ENCODE results near the gene CLCN5.

CLCN5 gene

DNA sequence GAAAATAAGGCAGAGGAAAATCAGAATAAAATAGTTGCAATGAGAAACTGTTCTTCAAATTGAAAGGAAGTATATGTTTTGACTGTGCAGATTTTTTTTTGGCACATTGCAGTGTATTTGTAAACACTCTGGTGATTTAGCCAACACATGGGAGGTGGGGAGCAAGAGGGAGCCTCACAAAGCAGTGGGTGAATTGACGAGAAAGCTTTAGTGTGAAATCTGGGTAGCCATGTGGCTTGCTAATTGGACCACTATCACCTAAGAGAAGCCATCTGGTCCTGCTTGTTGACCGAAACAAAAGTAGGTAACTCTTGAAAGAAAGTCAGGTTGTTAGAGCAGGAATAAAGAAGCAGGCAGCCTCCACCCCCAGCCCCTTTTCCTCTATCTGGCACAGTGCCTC, 10.4 kb downstream of the CLCN5 start:
- no peak overlapping the region for H3K4me3 ChIP-seq (ENCODE audit: control insufficient read depth in 1 of 7, extremely low read depth in 1 of 7, insufficient read depth in 4 of 7, low read depth in 2 of 7, low read length in 6 of 7)
- peaks cover 0 to 3% (median 0%) of the 10 kb centered on the region in 5 experiments for H3K27me3 ChIP-seq (replicated peaks in 2 of 5; ENCODE audit: control insufficient read depth in 4 of 5, insufficient read depth in 5 of 5, low read length in 4 of 5)
- POLR2A ChIA-PET: no interaction called here
- no peak for DNase-seq
- H3K4me1 ChIP-seq (ENCODE audit: control extremely low read depth in 1 of 4, control insufficient read depth in 4 of 4, insufficient read depth in 4 of 4, low read length in 3 of 4): peaks cover 0 to 3% (median 0%) of the 10 kb centered on the region in 4 experiments
- H3K36me3 ChIP-seq (ENCODE audit: control insufficient read depth in 4 of 4, insufficient read depth in 4 of 4, low read length in 3 of 4): no peaks in the 10 kb centered on the region
- H3K9me3 ChIP-seq (ENCODE audit: control extremely low read depth in 1 of 5, control insufficient read depth in 4 of 5, insufficient read depth in 2 of 5, low read depth in 1 of 5, low read length in 4 of 5): no peaks in the 10 kb centered on the region
- CTCF ChIA-PET: no interaction called here
- WGBS (ENCODE audit: insufficient coverage): 80% methylated on average over 1 of the region's 2 CpGs
- no peak overlapping the region for H3K27ac ChIP-seq (ENCODE audit: insufficient read depth in 1 of 2, low read depth in 1 of 2, low read length in 2 of 2, poor library complexity in 1 of 2, severe bottlenecking in 2 of 2)

DNA sequence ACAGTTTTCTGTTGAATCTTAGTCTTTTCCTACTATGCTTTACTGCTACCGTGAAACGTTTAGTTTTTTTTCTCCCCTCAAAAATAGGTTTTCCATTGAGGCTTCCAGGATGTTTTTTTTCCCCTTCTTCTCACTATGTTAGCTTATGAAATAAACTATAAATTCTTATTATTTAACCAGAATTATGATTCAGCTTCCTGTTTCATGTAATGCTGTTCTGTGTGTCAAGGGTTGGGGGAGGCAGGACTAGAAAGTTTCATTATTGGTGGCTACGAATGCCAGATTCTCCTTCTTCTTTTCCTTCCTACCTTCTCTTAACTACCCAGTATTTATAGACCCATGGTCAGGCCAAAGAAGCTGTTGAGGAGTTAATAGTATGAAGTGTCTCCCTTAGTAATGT, 11.8 kb downstream of the CLCN5 start:
- Histone ChIP-seq H3K9me3 (ENCODE audit: control extremely low read depth in 1 of 5, control insufficient read depth in 4 of 5, insufficient read depth in 2 of 5, low read depth in 1 of 5, low read length in 4 of 5) (no peaks in the 10 kb centered on the region), H3K27me3 (replicated peaks in 2 of 5; ENCODE audit: control insufficient read depth in 4 of 5, insufficient read depth in 5 of 5, low read length in 4 of 5) (peaks cover 0 to 3% (median 0%) of the 10 kb centered on the region in 5 experiments), H3K4me1 (ENCODE audit: control extremely low read depth in 1 of 4, control insufficient read depth in 4 of 4, insufficient read depth in 4 of 4, low read length in 3 of 4) (peaks cover 0 to 3% (median 0%) of the 10 kb centered on the region in 4 experiments), H3K4me3 (ENCODE audit: control insufficient read depth in 1 of 7, extremely low read depth in 1 of 7, insufficient read depth in 4 of 7, low read depth in 2 of 7, low read length in 6 of 7) (no peak overlapping the region), H3K36me3 (ENCODE audit: control insufficient read depth in 4 of 4, insufficient read depth in 4 of 4, low read length in 3 of 4) (no peaks in the 10 kb centered on the region), H3K27ac (ENCODE audit: insufficient read depth in 1 of 2, low read depth in 1 of 2, low read length in 2 of 2, poor library complexity in 1 of 2, severe bottlenecking in 2 of 2) (no peak overlapping the region)
- peak in 2 of 3 donors; percentile 18 to 31 for DNase-seq
- ChIA-PET CTCF (interaction anchor here (1.3 to 1.5 kb wide), 2 partner anchors 13 to 15 kb away, joined by 3 to 5 read pairs; no protein-coding TSS in a partner anchor), POLR2A (no interaction called here)
- no CpG with 5 or more reads among the region's 3 CpGs for WGBS (ENCODE audit: insufficient coverage)

DNA sequence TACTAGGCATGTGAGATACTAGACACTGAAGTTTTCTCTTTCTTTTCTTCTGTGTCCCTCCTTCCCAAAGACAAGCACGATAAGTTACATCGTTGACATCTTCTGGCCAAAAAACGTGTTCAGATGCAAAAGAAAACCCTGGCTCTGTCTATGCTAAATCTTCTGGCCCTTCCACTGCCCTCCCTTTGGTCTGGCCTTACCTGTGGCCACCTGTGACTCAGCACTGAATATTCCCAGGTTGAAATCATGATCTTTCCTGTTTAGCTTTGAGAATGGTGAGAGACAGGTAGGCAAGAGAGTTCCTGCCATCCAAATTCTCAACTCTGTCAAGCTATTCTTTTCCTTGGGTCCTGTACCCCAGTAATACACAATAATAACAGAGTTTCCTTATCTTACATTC, 12.3 kb downstream of the CLCN5 start:
- no peaks in the 10 kb centered on the region for H3K36me3 ChIP-seq (ENCODE audit: control insufficient read depth in 4 of 4, insufficient read depth in 4 of 4, low read length in 3 of 4)
- no peaks in the 10 kb centered on the region for H3K9me3 ChIP-seq (ENCODE audit: control extremely low read depth in 1 of 5, control insufficient read depth in 4 of 5, insufficient read depth in 2 of 5, low read depth in 1 of 5, low read length in 4 of 5)
- no peak for DNase-seq
- peaks cover 0 to 3% (median 0%) of the 10 kb centered on the region in 5 experiments for H3K27me3 ChIP-seq (replicated peaks in 2 of 5; ENCODE audit: control insufficient read depth in 4 of 5, insufficient read depth in 5 of 5, low read length in 4 of 5)
- no peak overlapping the region for H3K4me3 ChIP-seq (ENCODE audit: control insufficient read depth in 1 of 7, extremely low read depth in 1 of 7, insufficient read depth in 4 of 7, low read depth in 2 of 7, low read length in 6 of 7)
- ChIA-PET POLR2A (no interaction called here), CTCF (interaction anchor here (1.3 to 1.5 kb wide), 2 partner anchors 14 to 15 kb away, joined by 3 to 5 read pairs; no protein-coding TSS in a partner anchor)
- peaks cover 0 to 3% (median 0%) of the 10 kb centered on the region in 4 experiments for H3K4me1 ChIP-seq (ENCODE audit: control extremely low read depth in 1 of 4, control insufficient read depth in 4 of 4, insufficient read depth in 4 of 4, low read length in 3 of 4)
- H3K27ac ChIP-seq (ENCODE audit: insufficient read depth in 1 of 2, low read depth in 1 of 2, low read length in 2 of 2, poor library complexity in 1 of 2, severe bottlenecking in 2 of 2): no peak overlapping the region
- WGBS (ENCODE audit: insufficient coverage): 79% methylated on average over 3 of the region's 3 CpGs

DNA sequence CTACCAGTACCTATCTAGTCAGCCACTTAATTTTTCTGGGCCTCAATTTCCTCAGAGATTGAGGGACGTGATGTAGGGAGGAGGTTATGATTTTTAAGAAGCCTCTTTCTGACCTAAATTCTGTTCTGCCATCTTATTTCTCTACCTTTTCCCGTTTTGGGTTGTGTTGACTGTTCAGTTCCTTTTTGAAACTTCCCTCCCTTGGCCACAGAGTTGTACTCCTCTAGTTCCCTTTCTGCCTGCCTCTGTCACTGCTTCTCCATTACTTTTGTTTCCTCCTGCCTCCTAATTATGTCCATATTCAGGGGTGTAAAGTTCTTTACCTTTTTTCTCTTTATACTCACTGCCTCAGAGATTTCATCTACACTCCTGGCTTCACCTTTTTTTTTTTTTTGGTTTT, 25.4 kb downstream of the CLCN5 start:
- Histone ChIP-seq H3K36me3 (ENCODE audit: control insufficient read depth in 4 of 4, insufficient read depth in 4 of 4, low read length in 3 of 4) (no peaks in the 10 kb centered on the region), H3K4me1 (ENCODE audit: control extremely low read depth in 1 of 4, control insufficient read depth in 4 of 4, insufficient read depth in 4 of 4, low read length in 3 of 4) (no peaks in the 10 kb centered on the region), H3K27me3 (replicated peaks in 2 of 5; ENCODE audit: control insufficient read depth in 4 of 5, insufficient read depth in 5 of 5, low read length in 4 of 5) (no peaks in the 10 kb centered on the region), H3K4me3 (ENCODE audit: control insufficient read depth in 1 of 7, extremely low read depth in 1 of 7, insufficient read depth in 4 of 7, low read depth in 2 of 7, low read length in 6 of 7) (no peak overlapping the region), H3K9me3 (ENCODE audit: control extremely low read depth in 1 of 5, control insufficient read depth in 4 of 5, insufficient read depth in 2 of 5, low read depth in 1 of 5, low read length in 4 of 5) (no peaks in the 10 kb centered on the region), H3K27ac (ENCODE audit: insufficient read depth in 1 of 2, low read depth in 1 of 2, low read length in 2 of 2, poor library complexity in 1 of 2, severe bottlenecking in 2 of 2) (no peak overlapping the region)
- 0% methylated on average over 1 of the region's 2 CpGs for WGBS (ENCODE audit: insufficient coverage)
- ChIA-PET POLR2A (interaction anchor here (0.6 kb wide), 1 partner anchor 26 kb away, joined by 3 read pairs; no protein-coding TSS in a partner anchor), CTCF (no interaction called here)
- peak in 1 of 3 donors; percentile 13 for DNase-seq

DNA sequence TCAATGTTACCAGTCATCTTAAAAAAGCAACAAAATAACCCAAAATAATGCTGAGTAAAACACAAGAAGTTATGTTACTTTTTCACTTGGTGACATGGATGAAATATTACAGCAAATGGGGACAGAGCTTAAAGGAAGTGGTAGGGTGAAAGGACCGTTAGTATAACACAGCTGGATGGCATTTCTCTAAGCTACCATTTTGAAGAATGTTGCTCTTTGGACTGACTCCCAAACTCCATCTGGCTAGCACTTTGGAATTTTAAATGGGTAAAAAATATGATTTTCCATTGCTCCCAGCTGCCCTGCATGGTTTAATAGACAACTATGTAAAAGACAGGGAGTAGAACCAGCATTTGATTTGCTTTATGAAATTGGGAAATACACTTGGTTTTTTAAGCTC, 27.6 kb downstream of the CLCN5 start:
- H3K4me1 ChIP-seq (ENCODE audit: control extremely low read depth in 1 of 4, control insufficient read depth in 4 of 4, insufficient read depth in 4 of 4, low read length in 3 of 4): no peaks in the 10 kb centered on the region
- H3K36me3 ChIP-seq (ENCODE audit: control insufficient read depth in 4 of 4, insufficient read depth in 4 of 4, low read length in 3 of 4): no peaks in the 10 kb centered on the region
- WGBS (ENCODE audit: insufficient coverage): no CpG with 5 or more reads among the region's 1 CpG
- H3K27ac ChIP-seq (ENCODE audit: insufficient read depth in 1 of 2, low read depth in 1 of 2, low read length in 2 of 2, poor library complexity in 1 of 2, severe bottlenecking in 2 of 2): no peak overlapping the region
- H3K9me3 ChIP-seq (ENCODE audit: control extremely low read depth in 1 of 5, control insufficient read depth in 4 of 5, insufficient read depth in 2 of 5, low read depth in 1 of 5, low read length in 4 of 5): no peaks in the 10 kb centered on the region
- no peaks in the 10 kb centered on the region for H3K27me3 ChIP-seq (replicated peaks in 2 of 5; ENCODE audit: control insufficient read depth in 4 of 5, insufficient read depth in 5 of 5, low read length in 4 of 5)
- DNase-seq: no peak
- ChIA-PET CTCF (no interaction called here), POLR2A (no interaction called here)
- H3K4me3 ChIP-seq (ENCODE audit: control insufficient read depth in 1 of 7, extremely low read depth in 1 of 7, insufficient read depth in 4 of 7, low read depth in 2 of 7, low read length in 6 of 7): no peak overlapping the region

DNA sequence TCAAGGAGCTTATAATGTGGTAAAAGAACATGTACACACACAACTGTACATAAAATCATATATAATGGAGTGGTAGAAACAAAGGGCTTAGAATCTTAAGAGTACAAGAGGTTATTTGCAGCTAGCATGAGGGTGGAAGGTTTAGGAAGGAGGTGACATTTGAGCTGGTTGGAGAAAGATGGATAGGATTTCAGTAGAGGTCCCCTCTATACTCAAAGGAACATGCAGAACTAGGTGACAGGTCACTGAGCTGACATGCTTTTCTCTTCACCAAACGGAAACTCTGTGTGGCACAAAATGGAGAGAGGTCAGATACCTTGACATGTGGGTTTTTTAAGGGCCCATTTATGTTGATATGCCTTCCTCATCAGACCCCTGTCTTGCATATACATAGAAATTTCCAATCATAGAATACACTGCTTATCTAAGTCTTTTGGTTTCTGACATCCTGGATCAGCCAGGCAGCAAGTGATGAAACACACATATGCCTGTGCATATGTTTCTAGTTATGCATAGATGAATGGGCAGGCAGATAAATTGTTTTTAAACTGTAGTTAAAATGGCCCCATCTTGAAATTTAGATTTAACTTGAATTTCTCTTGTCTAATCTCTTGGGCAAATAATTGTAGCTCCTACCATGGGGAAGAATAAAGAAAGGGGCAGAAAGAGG, 29.3 kb downstream of the CLCN5 start:
- POLR2A ChIA-PET: no interaction called here
- WGBS (ENCODE audit: insufficient coverage): no CpG with 5 or more reads among the region's 1 CpG
- no peaks in the 10 kb centered on the region for H3K27me3 ChIP-seq (replicated peaks in 2 of 5; ENCODE audit: control insufficient read depth in 4 of 5, insufficient read depth in 5 of 5, low read length in 4 of 5)
- H3K4me3 ChIP-seq (ENCODE audit: control insufficient read depth in 1 of 7, extremely low read depth in 1 of 7, insufficient read depth in 4 of 7, low read depth in 2 of 7, low read length in 6 of 7): no peak overlapping the region
- CTCF ChIA-PET: no interaction called here
- H3K9me3 ChIP-seq (ENCODE audit: control extremely low read depth in 1 of 5, control insufficient read depth in 4 of 5, insufficient read depth in 2 of 5, low read depth in 1 of 5, low read length in 4 of 5): no peaks in the 10 kb centered on the region
- no peaks in the 10 kb centered on the region for H3K4me1 ChIP-seq (ENCODE audit: control extremely low read depth in 1 of 4, control insufficient read depth in 4 of 4, insufficient read depth in 4 of 4, low read length in 3 of 4)
- no peaks in the 10 kb centered on the region for H3K36me3 ChIP-seq (ENCODE audit: control insufficient read depth in 4 of 4, insufficient read depth in 4 of 4, low read length in 3 of 4)
- H3K27ac ChIP-seq (ENCODE audit: insufficient read depth in 1 of 2, low read depth in 1 of 2, low read length in 2 of 2, poor library complexity in 1 of 2, severe bottlenecking in 2 of 2): no peak overlapping the region
- DNase-seq: no peak

DNA sequence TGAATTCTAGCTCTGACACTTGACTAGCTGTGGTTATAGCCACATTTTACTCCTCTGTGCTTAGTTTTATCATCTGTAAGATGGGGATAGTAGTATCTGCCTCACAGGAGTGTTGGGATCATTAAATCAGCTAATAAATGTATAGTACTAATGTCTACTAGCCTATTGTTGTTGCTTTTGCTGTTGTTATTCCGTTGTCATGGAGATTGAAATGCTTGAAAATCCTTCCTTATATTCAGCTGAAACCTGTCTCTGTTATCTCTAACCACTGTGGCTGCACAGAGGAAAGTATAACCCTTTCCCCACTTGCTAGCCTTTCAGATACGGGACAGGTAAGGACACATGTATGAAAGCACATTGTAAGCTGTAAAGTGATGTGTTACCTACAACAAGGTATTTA, 33.9 kb downstream of the CLCN5 start:
- POLR2A ChIA-PET: no interaction called here
- H3K27ac ChIP-seq (ENCODE audit: insufficient read depth in 1 of 2, low read depth in 1 of 2, low read length in 2 of 2, poor library complexity in 1 of 2, severe bottlenecking in 2 of 2): no peak overlapping the region
- WGBS (ENCODE audit: insufficient coverage): 67% methylated on average over 1 of the region's 2 CpGs
- H3K27me3 ChIP-seq (replicated peaks in 2 of 5; ENCODE audit: control insufficient read depth in 4 of 5, insufficient read depth in 5 of 5, low read length in 4 of 5): no peaks in the 10 kb centered on the region
- no peaks in the 10 kb centered on the region for H3K4me1 ChIP-seq (ENCODE audit: control extremely low read depth in 1 of 4, control insufficient read depth in 4 of 4, insufficient read depth in 4 of 4, low read length in 3 of 4)
- no peak overlapping the region for H3K4me3 ChIP-seq (ENCODE audit: control insufficient read depth in 1 of 7, extremely low read depth in 1 of 7, insufficient read depth in 4 of 7, low read depth in 2 of 7, low read length in 6 of 7)
- peak in 1 of 3 donors; percentile 7 for DNase-seq
- H3K36me3 ChIP-seq (ENCODE audit: control insufficient read depth in 4 of 4, insufficient read depth in 4 of 4, low read length in 3 of 4): no peaks in the 10 kb centered on the region
- no peaks in the 10 kb centered on the region for H3K9me3 ChIP-seq (ENCODE audit: control extremely low read depth in 1 of 5, control insufficient read depth in 4 of 5, insufficient read depth in 2 of 5, low read depth in 1 of 5, low read length in 4 of 5)
- CTCF ChIA-PET: no interaction called here

All from common myeloid progenitor, CD34-positive (primary cell).